Choroid plexus epithelial cell (primary cell): Measurements from ENCODE around the gene FAM20C.

Source experiments
- DNase-seq: peaks from one replicate; pipeline ENCODE4 v3.0.0-alpha.2; 2010; ENCODE audit warnings: low read depth
- H3K4me3 ChIP-seq: 2 replicates; pipeline ENCODE4 v1.5.1; 2011; ENCODE audit warnings: low read depth, mild to moderate bottlenecking, control low read depth, low read length, moderate library complexity
- CTCF ChIP-seq: conservative IDR thresholded peaks from 2 replicates; pipeline ENCODE4 v1.5.1; 2011; ENCODE audit warnings: low read depth, mild to moderate bottlenecking, control low read depth, inconsistent platforms, low read length, moderate library complexity

Gene FAM20C

GRCh38 chr7:170551-171363 is 21.6 kb upstream of the FAM20C start:
- no peak for TF ChIP-seq CTCF
- no peak for DNase-seq
- no peak overlapping the region for H3K4me3 ChIP-seq

- H3K4me3 ChIP-seq, result no peak overlapping the region
- peak; percentile 21 for TF ChIP-seq CTCF
- no peak for DNase-seq
Observed at GRCh38 chr7:171364-171904, 20.9 kb upstream of the FAM20C start.

DNA sequence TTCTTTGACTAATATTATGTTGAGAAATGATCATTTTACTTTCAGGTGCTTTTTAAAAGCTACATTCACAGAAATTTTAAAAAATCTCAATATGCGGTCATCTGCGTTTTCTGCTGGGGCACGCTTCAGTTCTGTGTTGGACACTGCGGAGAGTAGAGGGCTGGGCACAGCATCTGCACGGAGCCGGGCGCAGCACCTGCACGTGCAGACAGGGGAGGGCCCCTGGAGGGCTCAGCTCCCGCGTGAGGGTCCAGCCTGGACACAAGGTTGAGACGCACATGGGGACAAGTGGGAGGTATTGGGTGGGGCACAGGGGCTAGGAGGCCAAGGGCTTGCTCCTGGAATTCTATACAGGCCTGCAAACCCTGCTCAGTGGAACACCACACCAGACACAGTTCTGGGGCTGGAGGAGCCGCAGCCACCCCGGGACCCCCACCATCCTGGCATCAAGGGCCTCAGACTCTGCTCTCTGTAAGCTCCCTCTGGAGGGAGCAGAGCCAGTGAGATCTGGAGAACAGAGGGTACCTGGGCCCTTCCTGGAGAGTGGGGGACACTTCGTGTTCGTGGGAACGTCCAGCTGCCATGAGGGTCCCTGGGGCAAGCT is 20.4 kb upstream of the FAM20C start:
- no peak for DNase-seq
- H3K4me3 ChIP-seq, result no peak overlapping the region
- TF ChIP-seq CTCF, result no peak

DNA sequence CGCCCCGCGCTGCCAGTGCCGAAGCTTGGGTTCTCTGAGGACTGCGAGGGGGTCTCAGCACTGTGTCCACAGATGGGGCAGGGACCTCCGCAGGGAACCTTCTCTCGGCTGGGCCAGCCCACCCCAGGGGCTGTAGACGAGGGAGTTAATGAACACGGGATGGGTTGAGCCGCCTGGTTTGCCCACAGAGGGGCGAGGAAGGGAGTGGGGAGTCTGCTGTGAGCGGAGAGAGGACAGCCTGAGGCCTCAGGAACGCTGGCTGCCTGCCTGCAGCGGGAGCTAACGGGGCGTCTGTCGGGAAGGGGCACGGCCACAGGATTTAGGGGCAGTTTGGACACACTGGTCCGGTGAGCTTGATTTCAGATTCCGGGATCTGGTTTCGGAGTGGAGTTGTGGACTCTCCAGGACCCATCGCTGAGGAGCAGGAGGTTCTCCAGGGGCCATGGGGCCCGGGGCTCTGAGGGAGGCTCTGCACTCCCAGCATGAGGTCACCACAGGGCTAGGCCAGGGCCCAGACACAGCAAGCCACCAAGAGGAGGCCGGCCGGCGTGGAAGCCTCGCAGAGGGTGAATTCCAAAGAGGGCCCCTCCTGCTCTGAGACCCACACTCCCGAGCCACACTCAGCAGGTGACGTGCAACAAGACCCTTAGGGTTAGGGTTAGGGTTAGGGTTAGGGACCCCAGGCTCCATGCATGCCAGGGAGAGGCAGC is 19.0 kb upstream of the FAM20C start:
- TF ChIP-seq CTCF, result no peak
- no peak overlapping the region for H3K4me3 ChIP-seq
- DNase-seq, result no peak

- TF ChIP-seq CTCF, result no peak
- no peak for DNase-seq
- no peak overlapping the region for H3K4me3 ChIP-seq
Observed at GRCh38 chr7:174716-175115, 17.7 kb upstream of the FAM20C start.

- no peak for TF ChIP-seq CTCF
- DNase-seq, result no peak
- no peak overlapping the region for H3K4me3 ChIP-seq
Observed at GRCh38 chr7:175955-176354, 16.4 kb upstream of the FAM20C start.
